ENCODE data around the gene CFAP70. TPM values are rescaled to one million over a fixed set of nuclear protein-coding genes. Genes with fewer than 3 reads are reported as not detected.

Gene CFAP70
- total and polyA plus RNA-seq, 4 donors, result 4.7 to 22.6 (median 11.5) TPM

- Histone ChIP-seq H3K4me1 (ENCODE audit: control insufficient read depth, insufficient read depth, low read length) (no peaks in the 10 kb centered on the region), H3K27me3 (ENCODE audit: control insufficient read depth, insufficient read depth, low read length) (no peaks in the 10 kb centered on the region), H3K36me3 (ENCODE audit: control insufficient read depth, insufficient read depth, low read length) (no peaks in the 10 kb centered on the region), H3K9me3 (ENCODE audit: control insufficient read depth, insufficient read depth, low read length) (peaks cover 10% of the 10 kb centered on the region), H3K27ac (ENCODE audit: low read depth, low read length) (no peak overlapping the region), H3K4me3 (ENCODE audit: low read depth, low read length) (no peak overlapping the region)
- no peak for DNase-seq (ENCODE audit: low read depth in 4 of 6, low spot score in 6 of 6)
Observed at GRCh38 chr10:73310475-73310874, 48.2 kb downstream of the CFAP70 start.

GRCh38 chr10:73307203-73307800 lies 51.4 kb downstream of the CFAP70 start:
- Histone ChIP-seq H3K4me3 (ENCODE audit: low read depth, low read length) (no peak overlapping the region), H3K36me3 (ENCODE audit: control insufficient read depth, insufficient read depth, low read length) (no peaks in the 10 kb centered on the region), H3K4me1 (ENCODE audit: control insufficient read depth, insufficient read depth, low read length) (no peaks in the 10 kb centered on the region), H3K27me3 (ENCODE audit: control insufficient read depth, insufficient read depth, low read length) (no peaks in the 10 kb centered on the region), H3K9me3 (ENCODE audit: control insufficient read depth, insufficient read depth, low read length) (peaks cover 10% of the 10 kb centered on the region), H3K27ac (ENCODE audit: low read depth, low read length) (no peak overlapping the region)
- DNase-seq (ENCODE audit: low read depth in 4 of 6, low spot score in 6 of 6), result no peak

DNA sequence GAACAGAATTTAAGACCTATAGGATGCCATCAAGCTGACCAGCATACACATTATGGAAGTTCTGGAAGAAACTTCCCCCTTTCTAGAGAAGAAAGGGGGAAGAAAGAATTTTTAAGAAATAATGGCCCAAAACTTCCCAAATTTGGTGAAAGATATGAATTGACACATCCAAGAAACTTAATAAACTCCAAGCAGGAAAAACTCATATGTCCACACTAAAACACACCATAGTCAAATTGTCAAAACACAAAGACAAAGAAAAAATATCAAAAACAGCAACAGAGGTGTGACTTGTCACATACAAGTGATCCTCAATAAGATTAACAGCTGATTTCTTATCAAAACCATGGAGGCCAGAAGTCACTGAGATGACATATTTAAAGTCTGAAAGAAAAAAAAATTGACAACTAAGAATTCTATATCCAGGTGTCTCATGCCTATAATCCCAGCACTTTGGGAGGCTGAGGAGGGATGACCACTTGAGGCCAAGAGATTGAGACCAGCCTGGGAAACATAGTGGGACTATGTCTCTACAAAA lies 52.4 kb downstream of the CFAP70 start:
- no peaks in the 10 kb centered on the region for H3K27me3 ChIP-seq (ENCODE audit: control insufficient read depth, insufficient read depth, low read length)
- H3K36me3 ChIP-seq (ENCODE audit: control insufficient read depth, insufficient read depth, low read length), result no peaks in the 10 kb centered on the region
- DNase-seq (ENCODE audit: low read depth in 4 of 6, low spot score in 6 of 6), result no peak
- H3K4me3 ChIP-seq (ENCODE audit: low read depth, low read length), result no peak overlapping the region
- no peaks in the 10 kb centered on the region for H3K4me1 ChIP-seq (ENCODE audit: control insufficient read depth, insufficient read depth, low read length)
- H3K9me3 ChIP-seq (ENCODE audit: control insufficient read depth, insufficient read depth, low read length), result peaks cover 10% of the 10 kb centered on the region
- no peak overlapping the region for H3K27ac ChIP-seq (ENCODE audit: low read depth, low read length)

DNA sequence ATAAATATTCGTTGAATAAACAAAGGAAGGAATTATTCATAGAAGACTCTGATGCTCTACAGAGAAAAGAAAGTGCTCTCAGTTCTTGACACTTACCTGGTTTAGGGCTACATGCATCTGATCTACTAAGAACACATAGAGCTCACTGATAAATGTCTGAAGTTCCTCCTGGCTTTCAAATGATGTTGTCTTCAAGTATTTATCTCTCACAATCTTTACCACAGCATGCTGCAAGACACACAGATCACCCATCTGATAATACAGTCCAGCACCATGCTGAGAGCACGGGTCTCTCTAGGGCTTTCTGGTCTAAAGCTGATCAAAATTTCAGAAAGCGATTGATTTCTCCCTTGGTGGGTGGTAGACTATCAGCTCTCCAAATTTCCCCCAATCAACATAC lies 61.7 kb downstream of the CFAP70 start:
- no peaks in the 10 kb centered on the region for H3K4me1 ChIP-seq (ENCODE audit: control insufficient read depth, insufficient read depth, low read length)
- H3K4me3 ChIP-seq (ENCODE audit: low read depth, low read length), result no peak overlapping the region
- no peaks in the 10 kb centered on the region for H3K9me3 ChIP-seq (ENCODE audit: control insufficient read depth, insufficient read depth, low read length)
- no peaks in the 10 kb centered on the region for H3K27me3 ChIP-seq (ENCODE audit: control insufficient read depth, insufficient read depth, low read length)
- H3K27ac ChIP-seq (ENCODE audit: low read depth, low read length), result no peak overlapping the region
- no CpG with 5 or more reads among the region's 3 CpGs for WGBS (ENCODE audit: insufficient coverage)
- no peaks in the 10 kb centered on the region for H3K36me3 ChIP-seq (ENCODE audit: control insufficient read depth, insufficient read depth, low read length)
- DNase-seq (ENCODE audit: low read depth in 4 of 6, low spot score in 6 of 6), result no peak

DNA sequence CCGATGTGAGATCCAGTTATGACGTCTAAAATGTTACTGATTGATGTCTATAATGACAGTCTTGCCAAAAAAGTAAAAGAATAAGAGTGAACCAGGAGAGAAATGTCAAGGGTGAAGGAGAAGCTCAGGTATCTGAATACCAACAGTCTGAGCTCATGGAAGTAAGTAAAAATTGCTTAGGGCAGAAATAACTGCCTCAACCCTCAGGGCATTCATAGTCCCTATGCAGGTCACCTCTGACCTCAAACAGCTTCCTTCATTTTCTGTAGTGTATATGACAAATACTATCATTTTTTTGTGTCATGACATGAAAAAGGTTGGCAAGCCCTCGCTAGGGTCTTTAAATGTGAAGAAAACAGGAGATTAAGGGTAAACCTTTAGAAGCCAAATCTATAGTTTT lies 65.2 kb downstream of the CFAP70 start:
- no peaks in the 10 kb centered on the region for H3K36me3 ChIP-seq (ENCODE audit: control insufficient read depth, insufficient read depth, low read length)
- no peaks in the 10 kb centered on the region for H3K4me1 ChIP-seq (ENCODE audit: control insufficient read depth, insufficient read depth, low read length)
- 76% methylated on average over 2 of the region's 3 CpGs for WGBS (ENCODE audit: insufficient coverage)
- no peak overlapping the region for H3K27ac ChIP-seq (ENCODE audit: low read depth, low read length)
- DNase-seq (ENCODE audit: low read depth in 4 of 6, low spot score in 6 of 6), result no peak
- H3K4me3 ChIP-seq (ENCODE audit: low read depth, low read length), result no peak overlapping the region
- H3K9me3 ChIP-seq (ENCODE audit: control insufficient read depth, insufficient read depth, low read length), result no peaks in the 10 kb centered on the region
- H3K27me3 ChIP-seq (ENCODE audit: control insufficient read depth, insufficient read depth, low read length), result no peaks in the 10 kb centered on the region

GRCh38 chr10:73289958-73290357 lies 68.7 kb downstream of the CFAP70 start:
- no peak overlapping the region for H3K27ac ChIP-seq (ENCODE audit: low read depth, low read length)
- H3K27me3 ChIP-seq (ENCODE audit: control insufficient read depth, insufficient read depth, low read length), result no peaks in the 10 kb centered on the region
- no CpG with 5 or more reads among the region's 1 CpG for WGBS (ENCODE audit: insufficient coverage)

DNA sequence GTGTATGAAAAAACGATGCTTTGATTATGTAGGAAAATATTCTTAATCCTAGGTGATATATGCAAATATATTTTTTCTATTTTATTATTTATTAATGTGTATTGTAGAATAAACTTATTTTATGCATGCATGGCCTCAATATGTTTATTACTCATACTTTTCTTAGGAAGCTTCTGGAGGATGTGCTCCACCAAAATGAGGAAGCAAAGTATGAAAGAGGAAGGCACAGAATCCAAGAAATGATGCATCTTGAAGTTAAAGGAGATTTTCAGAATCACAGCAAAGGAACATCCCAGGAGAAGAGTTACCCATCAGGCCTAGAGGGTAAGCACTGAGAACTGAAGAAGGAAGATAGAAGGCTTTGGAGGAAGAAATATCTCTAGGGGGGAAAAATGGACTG lies 71.2 kb downstream of the CFAP70 start:
- Histone ChIP-seq H3K9me3 (ENCODE audit: control insufficient read depth, insufficient read depth, low read length) (no peaks in the 10 kb centered on the region), H3K27me3 (ENCODE audit: control insufficient read depth, insufficient read depth, low read length) (no peaks in the 10 kb centered on the region), H3K4me1 (ENCODE audit: control insufficient read depth, insufficient read depth, low read length) (no peaks in the 10 kb centered on the region), H3K4me3 (ENCODE audit: low read depth, low read length) (no peak overlapping the region), H3K36me3 (ENCODE audit: control insufficient read depth, insufficient read depth, low read length) (no peaks in the 10 kb centered on the region), H3K27ac (ENCODE audit: low read depth, low read length) (no peak overlapping the region)
- DNase-seq (ENCODE audit: low read depth in 4 of 6, low spot score in 6 of 6), result no peak
- no CpG with 5 or more reads among the region's 1 CpG for WGBS (ENCODE audit: insufficient coverage)

More at GRCh38 chr10:73289958-73290357, 68.7 kb downstream of the CFAP70 start:
- Histone ChIP-seq H3K9me3 (ENCODE audit: control insufficient read depth, insufficient read depth, low read length) (no peaks in the 10 kb centered on the region), H3K36me3 (ENCODE audit: control insufficient read depth, insufficient read depth, low read length) (no peaks in the 10 kb centered on the region), H3K4me3 (ENCODE audit: low read depth, low read length) (no peak overlapping the region), H3K4me1 (ENCODE audit: control insufficient read depth, insufficient read depth, low read length) (no peaks in the 10 kb centered on the region)
- DNase-seq (ENCODE audit: low read depth in 4 of 6, low spot score in 6 of 6), result no peak

- Histone ChIP-seq H3K4me1 (ENCODE audit: control insufficient read depth, insufficient read depth, low read length) (no peaks in the 10 kb centered on the region), H3K9me3 (ENCODE audit: control insufficient read depth, insufficient read depth, low read length) (no peaks in the 10 kb centered on the region), H3K27ac (ENCODE audit: low read depth, low read length) (no peak overlapping the region), H3K4me3 (ENCODE audit: low read depth, low read length) (no peak overlapping the region), H3K27me3 (ENCODE audit: control insufficient read depth, insufficient read depth, low read length) (no peaks in the 10 kb centered on the region), H3K36me3 (ENCODE audit: control insufficient read depth, insufficient read depth, low read length) (no peaks in the 10 kb centered on the region)
- DNase-seq (ENCODE audit: low read depth in 4 of 6, low spot score in 6 of 6), result no peak
- WGBS (ENCODE audit: insufficient coverage), result no CpG with 5 or more reads among the region's 3 CpGs
Observed at GRCh38 chr10:73281097-73281496, 77.6 kb downstream of the CFAP70 start.

- Histone ChIP-seq H3K9me3 (ENCODE audit: control insufficient read depth, insufficient read depth, low read length) (no peaks in the 10 kb centered on the region), H3K4me1 (ENCODE audit: control insufficient read depth, insufficient read depth, low read length) (no peaks in the 10 kb centered on the region), H3K36me3 (ENCODE audit: control insufficient read depth, insufficient read depth, low read length) (no peaks in the 10 kb centered on the region), H3K27me3 (ENCODE audit: control insufficient read depth, insufficient read depth, low read length) (no peaks in the 10 kb centered on the region), H3K27ac (ENCODE audit: low read depth, low read length) (no peak overlapping the region), H3K4me3 (ENCODE audit: low read depth, low read length) (no peak overlapping the region)
- no CpG with 5 or more reads among the region's 2 CpGs for WGBS (ENCODE audit: insufficient coverage)
- no peak for DNase-seq (ENCODE audit: low read depth in 4 of 6, low spot score in 6 of 6)
Observed at GRCh38 chr10:73264423-73264822, 94.2 kb downstream of the CFAP70 start.

GRCh38 chr10:73263693-73264347 lies 94.8 kb downstream of the CFAP70 start:
- H3K4me3 ChIP-seq (ENCODE audit: low read depth, low read length), result no peak overlapping the region
- no CpG with 5 or more reads among the region's 1 CpG for WGBS (ENCODE audit: insufficient coverage)
- H3K4me1 ChIP-seq (ENCODE audit: control insufficient read depth, insufficient read depth, low read length), result no peaks in the 10 kb centered on the region
- peak in 3 of 6 donors; percentile 7 to 64 (median 18) for DNase-seq (ENCODE audit: low read depth in 4 of 6, low spot score in 6 of 6)
- no peaks in the 10 kb centered on the region for H3K27me3 ChIP-seq (ENCODE audit: control insufficient read depth, insufficient read depth, low read length)
- H3K36me3 ChIP-seq (ENCODE audit: control insufficient read depth, insufficient read depth, low read length), result no peaks in the 10 kb centered on the region
- no peak overlapping the region for H3K27ac ChIP-seq (ENCODE audit: low read depth, low read length)
- H3K9me3 ChIP-seq (ENCODE audit: control insufficient read depth, insufficient read depth, low read length), result no peaks in the 10 kb centered on the region
